Natural killer cell treated with Interleukin-12 subunit alpha and Interleukin-12 subunit beta and Interleukin-15 and Interleukin-18, amount 100 ng/mL, for 72 hours (primary cell): ENCODE measurements around the gene PRAMEF27. TPM values are rescaled to one million over a fixed set of nuclear protein-coding genes. Genes with fewer than 3 reads are reported as not detected.
"Not testable (repeated sequence)": the region's sequence is repeated elsewhere in the genome, so short reads cannot be mapped to it uniquely, and the experiment has no call there.

ENCODE experiments used
- ATAC-seq, 2 donors: fragments of 150-1000 bp; cut with Tn5 transposase in 1 of 2; sonication (Bioruptor Pico), chemical (Tn5 transposase) in 1 of 2; 2 replicates each; pipeline ENCODE4 v1.10.0; 2021
- DNase-seq: peaks from one replicate; pipeline ENCODE4 v3.0.0; 2022; ENCODE audit warnings: low spot score
- H3K27ac Mint-ChIP-seq, 2 donors: 1 replicate in 1 of 2; 2 replicates in 1 of 2; pipeline ENCODE4 v1.8.0; 2022; ENCODE audit warnings: mixed read lengths in 2 of 2, mild to moderate bottlenecking in 1 of 2, moderate library complexity in 1 of 2
- H3K27me3 Mint-ChIP-seq, 2 donors: 1 replicate in 1 of 2; 2 replicates in 1 of 2; pipeline ENCODE4 v1.8.0; 2022; ENCODE audit warnings: mixed read lengths in 2 of 2
- H3K36me3 Mint-ChIP-seq: one replicate; pipeline ENCODE4 v1.8.0; 2022; ENCODE audit warnings: mixed read lengths
- H3K4me1 Mint-ChIP-seq, 2 donors: 1 replicate in 1 of 2; 2 replicates in 1 of 2; pipeline ENCODE4 v1.8.0; 2022; ENCODE audit warnings: low read depth in 2 of 2, mixed read lengths in 2 of 2, mild to moderate bottlenecking in 1 of 2
- H3K4me3 Mint-ChIP-seq: one replicate; pipeline ENCODE4 v1.8.0; 2022; ENCODE audit warnings: mixed read lengths
- H3K9me3 Mint-ChIP-seq: 2 replicates; pipeline ENCODE4 v1.8.0; 2022; ENCODE audit warnings: mixed read lengths
- total RNA-seq, 2 donors: library from RNA; stranded (reverse); gene quantifications; one replicate each; pipeline ENCODE4 v1.2.3, GENCODE V29; 2022

The PRAMEF27 gene
- total RNA-seq, result not detected

DNA sequence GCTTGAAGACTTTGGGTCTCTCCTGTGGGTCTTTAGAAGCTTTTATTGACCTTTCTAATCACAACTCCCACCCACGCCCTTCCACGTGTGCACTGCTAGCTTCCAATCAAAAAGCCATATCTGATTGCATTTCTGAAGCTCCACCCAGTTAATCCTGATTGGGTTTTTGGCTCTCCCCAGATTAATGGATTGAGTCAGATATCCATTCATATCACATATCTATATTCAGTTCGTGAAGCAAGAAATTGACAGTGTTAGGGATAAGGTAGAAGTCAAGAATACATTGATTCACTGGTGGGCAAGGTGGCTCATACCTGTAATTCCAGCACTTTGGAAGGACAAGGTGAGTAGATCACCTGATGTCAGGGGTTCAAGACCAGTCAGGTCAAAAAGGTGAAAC, at the start of gene PRAMEF27:
Gene PRAMEF27, minus strand, starts transcription at position 101 of the 400 bp plus-strand sequence. CDS start 2,916 bp downstream, outside the sequence.
- not testable (repeated sequence) for ATAC-seq, H3K27ac Mint-ChIP-seq, DNase-seq, H3K4me3 Mint-ChIP-seq, H3K4me1 Mint-ChIP-seq, H3K27me3 Mint-ChIP-seq, H3K36me3 Mint-ChIP-seq, H3K9me3 Mint-ChIP-seq

DNA sequence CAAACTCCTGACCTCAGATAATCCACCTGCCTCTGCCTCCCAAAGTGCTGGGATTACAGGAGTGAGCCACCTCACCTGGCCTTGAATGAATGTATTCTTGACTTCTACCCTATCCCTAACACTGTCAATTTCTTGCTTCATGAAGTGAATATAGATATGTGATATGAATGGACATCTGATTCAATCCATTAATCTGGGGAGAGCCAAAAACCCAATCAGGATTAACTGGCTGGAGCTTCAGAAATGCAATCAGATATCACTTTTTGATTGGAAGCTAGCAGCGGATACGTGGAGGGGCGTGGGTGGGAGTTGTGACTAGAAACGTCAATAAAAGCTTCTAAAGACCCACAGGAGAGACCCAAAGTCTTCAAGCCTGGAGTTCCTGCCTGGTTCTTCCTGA, 14.1 kb upstream of the PRAMEF27 start, which contains the start of gene PRAMEF25:
Gene PRAMEF25, plus strand, starts transcription at position 301 of the 400 bp plus-strand sequence. CDS start 2,920 bp downstream, outside the sequence.
- not testable (repeated sequence) for H3K4me3 Mint-ChIP-seq, H3K27ac Mint-ChIP-seq, H3K9me3 Mint-ChIP-seq, ATAC-seq, H3K4me1 Mint-ChIP-seq, H3K36me3 Mint-ChIP-seq, DNase-seq, H3K27me3 Mint-ChIP-seq

GRCh38 chr1:13019846-13020245, 36.5 kb downstream of the PRAMEF27 start:
- H3K27me3 Mint-ChIP-seq, H3K27ac Mint-ChIP-seq, H3K4me3 Mint-ChIP-seq, H3K9me3 Mint-ChIP-seq, H3K4me1 Mint-ChIP-seq, ATAC-seq, DNase-seq, H3K36me3 Mint-ChIP-seq: not testable (repeated sequence)

- not testable (repeated sequence) for H3K4me3 Mint-ChIP-seq, H3K27me3 Mint-ChIP-seq
Measured at GRCh38 chr1:13011932-13012331, 44.4 kb downstream of the PRAMEF27 start.

GRCh38 chr1:13009348-13009747, 47.0 kb downstream of the PRAMEF27 start:
- H3K9me3 Mint-ChIP-seq, ATAC-seq, H3K4me3 Mint-ChIP-seq, H3K36me3 Mint-ChIP-seq, DNase-seq, H3K27me3 Mint-ChIP-seq, H3K4me1 Mint-ChIP-seq, H3K27ac Mint-ChIP-seq: not testable (repeated sequence)

More at GRCh38 chr1:13011932-13012331, 44.4 kb downstream of the PRAMEF27 start:
- DNase-seq, H3K4me1 Mint-ChIP-seq, H3K9me3 Mint-ChIP-seq, ATAC-seq, H3K27ac Mint-ChIP-seq, H3K36me3 Mint-ChIP-seq: not testable (repeated sequence)

DNA sequence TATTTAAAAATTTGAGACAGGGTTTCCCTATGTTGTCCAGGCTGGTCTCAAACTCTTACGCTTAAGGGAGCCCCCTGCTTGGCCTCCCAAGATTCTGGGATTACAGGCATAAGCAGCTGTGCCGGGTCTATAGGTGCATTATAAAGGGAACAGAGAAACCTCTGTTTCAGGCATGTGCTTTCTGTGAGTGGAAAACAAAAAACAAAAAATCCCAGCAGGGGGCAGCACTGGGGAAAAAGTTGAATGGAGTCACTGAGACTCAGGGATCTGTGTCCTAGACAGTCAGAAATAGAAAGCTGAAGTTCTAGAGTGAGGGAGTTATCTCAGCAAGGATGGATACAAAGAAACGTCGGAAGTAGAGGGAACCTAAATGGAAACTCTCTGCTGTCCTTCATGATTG, 50.6 kb downstream of the PRAMEF27 start:
- H3K4me3 Mint-ChIP-seq, H3K36me3 Mint-ChIP-seq, H3K4me1 Mint-ChIP-seq, H3K9me3 Mint-ChIP-seq, ATAC-seq, H3K27ac Mint-ChIP-seq, DNase-seq, H3K27me3 Mint-ChIP-seq: not testable (repeated sequence)

Other genes starting within 250 kb of the PRAMEF27 start
- not detected for gene PRAMEF11, start 225.2 kb downstream of the PRAMEF27 start, total RNA-seq
- not detected for gene HNRNPCL1, start 207.9 kb downstream of the PRAMEF27 start, total RNA-seq
- not detected for gene PRAMEF2, start 199.5 kb downstream of the PRAMEF27 start, total RNA-seq
- not detected for gene PRAMEF4, start 170.4 kb downstream of the PRAMEF27 start, total RNA-seq
- not detected for gene PRAMEF10, start 158.3 kb downstream of the PRAMEF27 start, total RNA-seq
- gene PRAMEF7, start 140.0 kb downstream of the PRAMEF27 start, total RNA-seq, result not detected
- not detected for gene PRAMEF6, start 109.0 kb downstream of the PRAMEF27 start, total RNA-seq
- not detected for gene HNRNPCL3, start 4.2 kb upstream of the PRAMEF27 start, total RNA-seq
- not detected for gene PRAMEF25, start 14.2 kb upstream of the PRAMEF27 start, total RNA-seq
- gene HNRNPCL2, start 60.3 kb upstream of the PRAMEF27 start, total RNA-seq, result not detected
- gene PRAMEF26, start 99.4 kb upstream of the PRAMEF27 start, total RNA-seq, result not detected
- gene HNRNPCL4, start 109.1 kb upstream of the PRAMEF27 start, total RNA-seq, result not detected
- gene PRAMEF9, start 115.3 kb upstream of the PRAMEF27 start, total RNA-seq, result not detected
- not detected for gene PRAMEF13, start 144.8 kb upstream of the PRAMEF27 start, total RNA-seq
- not detected for gene PRAMEF18, start 169.6 kb upstream of the PRAMEF27 start, total RNA-seq
- not detected for gene PRAMEF5, start 197.6 kb upstream of the PRAMEF27 start, total RNA-seq
- not detected for gene PRAMEF8, start 228.6 kb upstream of the PRAMEF27 start, total RNA-seq
- not detected for gene PRAMEF33, start 247.0 kb upstream of the PRAMEF27 start, total RNA-seq